Mesangial cell (primary cell): ENCODE data around the gene TPR. TPM values are rescaled to one million over a fixed set of nuclear protein-coding genes. Genes with fewer than 3 reads are reported as not detected.

ENCODE experiments used
- total RNA-seq: library from RNA; depleted of rRNA; stranded (reverse); fragments of >200 nt; gene quantifications from 2 replicates; pipeline ENCODE4 v1.2.3, GENCODE V29; 2015

The TPR gene
- 56.9 and 64.4 TPM in 2 replicates for total RNA-seq

GRCh38 chr1:186375152-186375928, at the start of gene TPR, which contains the start of gene ODR4:
TPR (minus strand) TSS chr1:186375253; CDS start chr1:186375028, 225 bp downstream.
ODR4 (plus strand) TSS chr1:186375838; CDS start chr1:186379786, 3,948 bp downstream.

GRCh38 chr1:186295980-186296379, 79.1 kb downstream of the TPR start, which contains the start of gene PRG4:
PRG4 (plus strand) TSS chr1:186296279.

Other genes with a start within 250 kb of the TPR start
- not detected in 2 replicates for gene PRG4, start 79.0 kb downstream of the TPR start, total RNA-seq
- 7.2 and 9.1 TPM in 2 replicates for gene ODR4, start 585 bp upstream of the TPR start, total RNA-seq
- not detected in 2 replicates for gene PDC, start 85.9 kb upstream of the TPR start, total RNA-seq